HepG2 (cell line): ENCODE results near the gene GPC6.

Experiments
- CHD2 ChIP-seq: IDR thresholded peaks from 2 replicates; pipeline ENCODE4 v1.6.1; 2011; ENCODE audit warnings: low read depth, low read length, improper control_type of control experiment
- NR1H2 ChIP-seq: sonication (generic); formaldehyde crosslinking; IDR thresholded peaks from 2 replicates; pipeline ENCODE4 v1.8.1; 2022; ENCODE audit warnings: low read depth, missing genetic modification reagents, borderline replicate concordance
- ZNF33A ChIP-seq: sonication (generic); formaldehyde crosslinking; IDR thresholded peaks from 2 replicates; pipeline ENCODE4 v1.5.1; 2020; ENCODE audit warnings: missing genetic modification reagents, mild to moderate bottlenecking, moderate library complexity, borderline replicate concordance
- TF ChIP-seq, protein P1 (sequence below): conservative IDR thresholded peaks from 2 replicates; pipeline ENCODE4 v1.6.1; 2018; ENCODE audit warnings: missing genetic modification reagents

- TF ChIP-seq CHD2 (no peak), NR1H2 (no peak), ZNF33A (CRISPR knock-in tag) (no peak)
- TF ChIP-seq, protein P1, sequence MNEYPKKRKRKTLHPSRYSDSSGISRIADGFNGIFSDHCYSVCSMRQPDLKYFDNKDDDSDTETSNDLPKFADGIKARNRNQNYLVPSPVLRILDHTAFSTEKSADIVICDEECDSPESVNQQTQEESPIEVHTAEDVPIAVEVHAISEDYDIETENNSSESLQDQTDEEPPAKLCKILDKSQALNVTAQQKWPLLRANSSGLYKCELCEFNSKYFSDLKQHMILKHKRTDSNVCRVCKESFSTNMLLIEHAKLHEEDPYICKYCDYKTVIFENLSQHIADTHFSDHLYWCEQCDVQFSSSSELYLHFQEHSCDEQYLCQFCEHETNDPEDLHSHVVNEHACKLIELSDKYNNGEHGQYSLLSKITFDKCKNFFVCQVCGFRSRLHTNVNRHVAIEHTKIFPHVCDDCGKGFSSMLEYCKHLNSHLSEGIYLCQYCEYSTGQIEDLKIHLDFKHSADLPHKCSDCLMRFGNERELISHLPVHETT, result no peak
These were observed 1002.2 kb downstream of the GPC6 start for GRCh38 chr13:94228763-94229162.
